Progenitor cell of endocrine pancreas (in vitro differentiated cells): ENCODE results near the gene ITCH. TPM values are rescaled to one million over a fixed set of nuclear protein-coding genes. Genes with fewer than 3 reads are reported as not detected.

Experiments used
- DNase-seq: peaks from one replicate; pipeline ENCODE4 v3.0.0; 2021; ENCODE audit warnings: low spot score; ENCODE audit not compliant: unreplicated experiment
- H3K27ac Mint-ChIP-seq: 2 replicates; pipeline ENCODE4 v1.8.0; 2021; ENCODE audit warnings: mild to moderate bottlenecking, moderate library complexity, mixed read lengths
- H3K27me3 Mint-ChIP-seq: 2 replicates; pipeline ENCODE4 v1.8.0; 2021; ENCODE audit warnings: mixed read lengths
- H3K36me3 Mint-ChIP-seq: 2 replicates; pipeline ENCODE4 v1.8.0; 2022; ENCODE audit warnings: mixed read lengths; ENCODE audit not compliant: insufficient read depth
- H3K4me1 Mint-ChIP-seq: 2 replicates; pipeline ENCODE4 v1.8.0; 2021; ENCODE audit warnings: low read depth, mixed read lengths
- H3K4me3 Mint-ChIP-seq: 2 replicates; pipeline ENCODE4 v1.8.0; 2021; ENCODE audit warnings: low read depth, mild to moderate bottlenecking, moderate library complexity, mixed read lengths
- H3K9me3 Mint-ChIP-seq: 2 replicates; pipeline ENCODE4 v1.8.0; 2021; ENCODE audit warnings: low read depth, mixed read lengths
- CTCF ChIP-seq: fragments of 200-600 bp; sonication (generic); IDR thresholded peaks from one replicate; pipeline ENCODE4 v1.5.0; 2021; ENCODE audit warnings: antibody characterized with exemption, mild to moderate bottlenecking; ENCODE audit not compliant: unreplicated experiment
- total RNA-seq: library from RNA; stranded (reverse); gene quantifications from 2 replicates; pipeline ENCODE4 v1.2.1, GENCODE V29; 2021

The ITCH gene
- total RNA-seq, 1 donor from 2014 or later, result 83.9 TPM

GRCh38 chr20:34525709-34526416, 162.8 kb downstream of the ITCH start:
- Mint-ChIP-seq H3K4me3 (no peak overlapping the region), H3K4me1 (peaks cover 18% of the 10 kb centered on the region)
- no peak for DNase-seq

GRCh38 chr20:34526466-34526865, 163.4 kb downstream of the ITCH start:
- no peak for TF ChIP-seq CTCF
- Mint-ChIP-seq H3K27ac (peak overlapping the region; percentile 46), H3K27me3 (no peaks in the 10 kb centered on the region), H3K4me1 (peaks cover 18% of the 10 kb centered on the region), H3K9me3 (no peaks in the 10 kb centered on the region), H3K36me3 (peaks cover 23% of the 10 kb centered on the region), H3K4me3 (no peak overlapping the region)
- no peak for DNase-seq

More at GRCh38 chr20:34525709-34526416, 162.8 kb downstream of the ITCH start:
- no peak for TF ChIP-seq CTCF
- H3K36me3 Mint-ChIP-seq, result peaks cover 23% of the 10 kb centered on the region
- no peaks in the 10 kb centered on the region for H3K9me3 Mint-ChIP-seq
- peak overlapping the region; percentile 93 for H3K27ac Mint-ChIP-seq
- H3K27me3 Mint-ChIP-seq, result no peaks in the 10 kb centered on the region

GRCh38 chr20:34527016-34527415, 163.9 kb downstream of the ITCH start:
- H3K27ac Mint-ChIP-seq, result peak overlapping the region; percentile 46
- peaks cover 17% of the 10 kb centered on the region for H3K4me1 Mint-ChIP-seq
- no peak overlapping the region for H3K4me3 Mint-ChIP-seq
- no peaks in the 10 kb centered on the region for H3K27me3 Mint-ChIP-seq
- H3K9me3 Mint-ChIP-seq, result no peaks in the 10 kb centered on the region
- DNase-seq, result no peak
- H3K36me3 Mint-ChIP-seq, result peaks cover 23% of the 10 kb centered on the region
- no peak for TF ChIP-seq CTCF

- no peaks in the 10 kb centered on the region for H3K27me3 Mint-ChIP-seq
- H3K4me3 Mint-ChIP-seq, result no peak overlapping the region
- H3K27ac Mint-ChIP-seq, result no peak overlapping the region
- H3K4me1 Mint-ChIP-seq, result peaks cover 10% of the 10 kb centered on the region
- H3K36me3 Mint-ChIP-seq, result peaks cover 19% of the 10 kb centered on the region
- no peaks in the 10 kb centered on the region for H3K9me3 Mint-ChIP-seq
- DNase-seq, result no peak
- TF ChIP-seq CTCF, result no peak
Measured at GRCh38 chr20:34528921-34529297, 165.8 kb downstream of the ITCH start.

GRCh38 chr20:34529742-34530141, 166.7 kb downstream of the ITCH start:
- H3K4me3 Mint-ChIP-seq, result no peak overlapping the region
- peak overlapping the region; percentile 73 for H3K27ac Mint-ChIP-seq
- no peak for TF ChIP-seq CTCF
- peaks cover 25% of the 10 kb centered on the region for H3K36me3 Mint-ChIP-seq
- H3K9me3 Mint-ChIP-seq, result no peaks in the 10 kb centered on the region
- peaks cover 10% of the 10 kb centered on the region for H3K4me1 Mint-ChIP-seq
- no peak for DNase-seq
- H3K27me3 Mint-ChIP-seq, result no peaks in the 10 kb centered on the region
